A549 (cell line): ENCODE measurements around the gene MPPED2.

ENCODE experiments used
- CEBPB ChIP-seq, 2 experiments: fragments of >200 bp in 1 of 2; sonication (Bioruptor Twin) in 1 of 2; formaldehyde crosslinking in 1 of 2; IDR thresholded peaks; 2 replicates each; pipeline ENCODE4 v1.6.1; 2012 to 2016
- CTCF ChIP-seq: fragments of >200 bp; sonication (Bioruptor Twin); formaldehyde crosslinking; IDR thresholded peaks from 3 replicates; pipeline ENCODE4 v1.5.1; 2016
- E2F6 ChIP-seq: IDR thresholded peaks from 2 replicates; pipeline ENCODE4 v1.6.1; 2012; ENCODE audit warnings: low read depth, borderline replicate concordance
- EP300 ChIP-seq, 2 experiments: fragments of >200 bp; sonication (Bioruptor Twin); formaldehyde crosslinking; IDR thresholded peaks; 2 replicates in 1 of 2; 3 replicates in 1 of 2; pipeline ENCODE4 v1.6.1; 2016 to 2017
- HMGXB4 ChIP-seq: fragments of 250-450 bp; sonication (Bioruptor Pico); IDR thresholded peaks from 2 replicates; pipeline ENCODE4 v1.5.0; 2021; ENCODE audit warnings: mild to moderate bottlenecking, moderate library complexity, borderline replicate concordance
- HOXB5 ChIP-seq: fragments of 250-450 bp; sonication (Bioruptor Pico); IDR thresholded peaks from 2 replicates; pipeline ENCODE4 v1.5.0; 2020; ENCODE audit warnings: mild to moderate bottlenecking, moderate library complexity
- KDM1A ChIP-seq: fragments of 200-600 bp; sonication (generic); IDR thresholded peaks from 2 replicates; pipeline ENCODE4 v1.6.1; 2016; ENCODE audit warnings: low read depth, mild to moderate bottlenecking
- NPAS2 ChIP-seq: fragments of 250-450 bp; sonication (Bioruptor Pico); IDR thresholded peaks from 2 replicates; pipeline ENCODE4 v1.8.0; 2022; ENCODE audit warnings: mild to moderate bottlenecking, moderate library complexity, borderline replicate concordance
- RAD21 ChIP-seq, 2 experiments: fragments of >200 bp in 1 of 2; sonication (Bioruptor Twin) in 1 of 2; formaldehyde crosslinking in 1 of 2; IDR thresholded peaks in 1 of 2; conservative IDR thresholded peaks in 1 of 2; 2 replicates in 1 of 2; 3 replicates in 1 of 2; pipeline ENCODE4 v1.6.1; 2012 to 2018; ENCODE audit warnings: inconsistent platforms in 1 of 2
- ZC3H11A ChIP-seq: fragments of 450-650 bp; IDR thresholded peaks from 2 replicates; pipeline ENCODE4 v1.6.1; 2014; ENCODE audit warnings: antibody characterized with exemption, mild to moderate bottlenecking

- TF ChIP-seq NPAS2 (no peak), E2F6 (no peak), EP300 (IDR thresholded peaks at IDR 0.05) (no peak), RAD21 (conservative IDR thresholded peaks at IDR 0.05 in 1 of 2, IDR thresholded peaks at IDR 0.05 in 1 of 2) (no peak), CTCF (0 out of 3 replicates have a peak, but pooled peaks have one; percentile 8), ZC3H11A (no peak), CEBPB (IDR thresholded peaks at IDR 0.05) (no peak), HMGXB4 (CRISPR knock-in tag) (no peak), KDM1A (no peak), HOXB5 (CRISPR knock-in tag) (no peak)
Measured at GRCh38 chr11:30586251-30587144, at the start of gene MPPED2.
